Measurements from ENCODE around the gene ODF2L.

The ODF2L gene

DNA sequence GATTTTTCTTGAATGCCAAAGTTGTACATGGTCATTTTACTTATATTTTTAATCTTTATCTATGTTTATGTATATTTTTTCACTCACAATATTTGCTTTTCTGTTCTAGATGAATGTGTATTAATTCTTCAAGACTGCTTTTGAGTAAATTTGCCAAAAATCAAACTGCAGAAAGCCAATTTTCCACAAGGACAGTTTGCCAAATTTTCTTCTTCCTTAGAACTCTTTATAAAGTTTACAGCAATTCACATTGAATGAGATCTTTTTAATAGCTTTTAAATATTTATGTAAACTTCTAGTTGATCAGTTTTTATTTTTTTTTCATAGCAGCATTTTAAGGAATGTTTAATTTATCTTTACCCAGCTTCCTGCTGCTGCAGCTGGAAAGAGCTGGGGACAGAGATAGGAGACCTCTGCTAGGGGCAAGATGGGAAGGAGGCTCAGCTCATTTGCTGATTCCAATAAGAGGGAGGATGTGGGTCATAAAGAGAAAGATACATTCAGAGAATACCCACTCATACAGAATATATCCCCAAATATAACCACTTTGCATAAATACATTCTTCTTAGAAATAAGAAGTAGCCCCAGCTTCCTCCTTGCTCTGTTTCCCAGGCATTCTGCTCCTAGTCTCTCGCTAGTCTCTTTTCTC lies 93.0 kb downstream of the ODF2L start:
- no peak for ATAC-seq
